Measurements from ENCODE around the gene USH1C. TPM values are rescaled to one million over a fixed set of nuclear protein-coding genes. Genes with fewer than 3 reads are reported as not detected.

Gene USH1C
- total RNA-seq, 4 donors from 2014 or later = 110 to 1,022 (median 157) TPM

DNA sequence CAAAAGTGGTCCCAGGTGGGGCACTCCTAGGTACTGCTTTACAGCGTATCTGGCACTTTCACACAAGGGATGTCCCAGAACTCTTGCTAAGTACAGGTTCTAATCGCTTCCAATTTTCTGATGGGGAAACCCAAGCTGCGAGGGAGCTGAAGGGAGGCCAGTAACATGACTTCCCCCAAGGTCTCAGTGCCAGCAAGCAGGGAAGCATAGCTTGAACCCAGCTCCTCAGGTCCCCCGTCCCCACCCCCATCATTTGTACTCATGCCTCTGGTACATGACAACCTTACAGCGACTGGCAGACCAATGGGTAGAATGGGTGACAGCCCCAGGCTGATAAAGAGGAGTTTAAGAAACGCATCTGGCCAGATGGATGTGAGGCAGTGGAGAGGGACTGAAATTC lies 66.9 kb downstream of the USH1C start:
- Histone ChIP-seq H3K27me3 (peaks cover 69% of the 10 kb centered on the region), H3K4me3 (no peak overlapping the region), H3K36me3 (no peaks in the 10 kb centered on the region), H3K4me1 (peaks cover 0 to 10% (median 2%) of the 10 kb centered on the region in 4 donors), H3K27ac (no peak overlapping the region), H3K9me3 (no peaks in the 10 kb centered on the region)
- TF ChIP-seq POLR2AphosphoS5 (IDR thresholded peaks at IDR 0.05) = no peak
- no peak for TF ChIP-seq POLR2A (IDR thresholded peaks at IDR 0.05)
- TF ChIP-seq CTCF (IDR thresholded peaks at IDR 0.05) = no peak
- no peak for TF ChIP-seq EP300 (IDR thresholded peaks at IDR 0.05; ENCODE audit: low read depth)
- in situ Hi-C loops (cut with MboI; ENCODE audit: low pct_ligation_motif_present in 1 of 4, low pct_unique_long_range_greater_than_20kb in 1 of 4, low sequenced_read_pairs in 3 of 4) (no loop called here), intact Hi-C loops (cut with DNase I; ENCODE audit: low total_unique reads) (no loop called here)
- no peak for DNase-seq
- 20 to 62% methylated on average over 1 to 6 of the region's 6 CpGs for WGBS, 2 donors (ENCODE audit: low coverage in 1 of 2)

GRCh38 chr11:17477084-17477333 lies 67.2 kb downstream of the USH1C start:
- no peak for DNase-seq
- no peak overlapping the region for H3K27ac ChIP-seq
- no peak overlapping the region for H3K4me3 ChIP-seq
- intact Hi-C loops (cut with DNase I; ENCODE audit: low total_unique reads) = no loop called here
- in situ Hi-C loops (cut with MboI; ENCODE audit: low pct_ligation_motif_present in 1 of 4, low pct_unique_long_range_greater_than_20kb in 1 of 4, low sequenced_read_pairs in 3 of 4) = no loop called here
- H3K36me3 ChIP-seq = no peaks in the 10 kb centered on the region
- peaks cover 71% of the 10 kb centered on the region for H3K27me3 ChIP-seq
- WGBS, 2 donors (ENCODE audit: low coverage in 1 of 2) = 10 to 14% methylated on average over 4 to 9 of the region's 9 CpGs
- no peaks in the 10 kb centered on the region for H3K9me3 ChIP-seq
- H3K4me1 ChIP-seq = peaks cover 0 to 10% (median 2%) of the 10 kb centered on the region in 4 donors
- TF ChIP-seq CTCF (IDR thresholded peaks at IDR 0.05) = no peak
- TF ChIP-seq POLR2A (IDR thresholded peaks at IDR 0.05) = no peak
- TF ChIP-seq POLR2AphosphoS5 (IDR thresholded peaks at IDR 0.05) = no peak
- TF ChIP-seq EP300 (IDR thresholded peaks at IDR 0.05; ENCODE audit: low read depth) = no peak

GRCh38 chr11:17476317-17477083 lies 67.7 kb downstream of the USH1C start, which contains the start of gene ABCC8:
Gene ABCC8, minus strand, starts transcription at chr11:17476845. Its CDS starts 69 bp downstream, at chr11:17476776.
- no peak for DNase-seq
- no peak within 1 kb of the TSS for H3K27ac ChIP-seq
- peak within 1 kb of the TSS in 1 of 4 donors; percentile 31 for H3K4me3 ChIP-seq
- peaks cover 71% of the 10 kb centered on the region for H3K27me3 ChIP-seq
- no peaks in the 10 kb centered on the region for H3K36me3 ChIP-seq
- 0 to 4% methylated on average over 1 to 62 of the region's 80 CpGs for WGBS, 2 donors (ENCODE audit: low coverage in 1 of 2)
- intact Hi-C loops (cut with DNase I; ENCODE audit: low total_unique reads) = no loop called here
- TF ChIP-seq EP300 (IDR thresholded peaks at IDR 0.05; ENCODE audit: low read depth) (no peak), CTCF (IDR thresholded peaks at IDR 0.05) (no peak), POLR2AphosphoS5 (IDR thresholded peaks at IDR 0.05) (no peak), POLR2A (IDR thresholded peaks at IDR 0.05) (no peak)
- in situ Hi-C loops (cut with MboI; ENCODE audit: low pct_ligation_motif_present in 1 of 4, low pct_unique_long_range_greater_than_20kb in 1 of 4, low sequenced_read_pairs in 3 of 4) = no loop called here
- H3K9me3 ChIP-seq = no peaks in the 10 kb centered on the region
- H3K4me1 ChIP-seq = peaks cover 0 to 10% (median 2%) of the 10 kb centered on the region in 4 donors

- Histone ChIP-seq H3K9me3 (no peaks in the 10 kb centered on the region), H3K27ac (no peak overlapping the region), H3K4me1 (peaks cover 0 to 10% (median 2%) of the 10 kb centered on the region in 4 donors), H3K27me3 (peaks cover 77% of the 10 kb centered on the region), H3K4me3 (peak overlapping the region in 1 of 4 donors; percentile 31), H3K36me3 (no peaks in the 10 kb centered on the region)
- TF ChIP-seq CTCF (IDR thresholded peaks at IDR 0.05) (no peak), EP300 (IDR thresholded peaks at IDR 0.05; ENCODE audit: low read depth) (no peak), POLR2A (IDR thresholded peaks at IDR 0.05) (no peak), POLR2AphosphoS5 (IDR thresholded peaks at IDR 0.05) (no peak)
- in situ Hi-C loops (cut with MboI; ENCODE audit: low pct_ligation_motif_present in 1 of 4, low pct_unique_long_range_greater_than_20kb in 1 of 4, low sequenced_read_pairs in 3 of 4) = no loop called here
- 12 to 15% methylated on average over 21 to 31 of the region's 31 CpGs for WGBS, 2 donors (ENCODE audit: low coverage in 1 of 2)
- DNase-seq = no peak
- intact Hi-C loops (cut with DNase I; ENCODE audit: low total_unique reads) = no loop called here
These were observed 68.4 kb downstream of the USH1C start for GRCh38 chr11:17475666-17476316.
